ENCODE data around the gene CCDC183. TPM values are rescaled to one million over a fixed set of nuclear protein-coding genes. Genes with fewer than 3 reads are reported as not detected.
"Not testable (repeated sequence)": the region's sequence is repeated elsewhere in the genome, so short reads cannot be mapped to it uniquely, and the experiment has no call there.

The CCDC183 gene
- total RNA-seq, 1 donor from 2014 or later: 0.84 TPM

DNA sequence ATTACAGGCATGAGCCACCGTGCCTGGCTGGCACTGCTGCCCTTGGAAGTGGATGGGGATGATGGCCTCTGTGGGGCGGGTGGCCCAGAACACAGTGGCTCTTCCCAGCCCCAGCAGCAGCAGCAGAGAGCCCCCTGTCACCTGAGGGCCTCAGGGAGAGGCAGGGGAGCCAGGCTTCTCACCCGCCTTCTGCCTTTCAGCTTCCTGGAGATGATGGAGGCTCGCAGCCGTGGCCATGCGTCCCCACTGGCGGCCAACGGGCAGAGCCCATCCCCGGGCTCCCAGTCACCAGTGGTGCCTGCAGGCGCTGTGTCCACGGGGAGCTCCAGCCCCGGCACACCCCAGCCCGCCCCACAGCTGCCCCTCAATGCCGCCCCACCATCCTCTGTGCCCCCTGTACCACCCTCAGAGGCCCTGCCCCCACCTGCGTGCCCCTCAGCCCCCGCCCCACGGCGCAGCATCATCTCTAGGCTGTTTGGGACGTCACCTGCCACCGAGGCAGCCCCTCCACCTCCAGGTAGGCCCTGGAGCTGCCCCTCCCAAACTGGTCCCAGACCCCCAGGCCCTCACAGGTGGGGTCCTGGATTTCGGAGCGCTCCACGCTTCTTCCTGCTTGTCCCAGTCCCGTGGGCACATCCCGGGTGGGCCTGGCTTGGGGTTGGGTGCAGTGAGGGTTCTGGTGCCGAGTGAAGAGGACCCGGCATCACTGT is 41.2 kb downstream of the CCDC183 start:
- no peaks in the 10 kb centered on the region for H3K27me3 Mint-ChIP-seq (ENCODE audit: low read depth, unreplicated experiment)
- H3K27ac Mint-ChIP-seq (ENCODE audit: unreplicated experiment): no peak overlapping the region
- Histone ChIP-seq H3K9me3 (ENCODE audit: insufficient read depth, low read depth, low read length) (no peaks in the 10 kb centered on the region), H3K36me3 (ENCODE audit: insufficient read depth, low read length) (no peaks in the 10 kb centered on the region), H3K4me2 (ENCODE audit: low read length) (no peak overlapping the region), H3K4me3 (ENCODE audit: insufficient read depth, low read depth, low read length) (no peak overlapping the region), H3K79me2 (ENCODE audit: insufficient read depth, low read length) (no peaks in the 10 kb centered on the region), H4K20me1 (ENCODE audit: insufficient read depth, low read length) (peaks cover 15% of the 10 kb centered on the region), H3K27me3 (ENCODE audit: insufficient read depth, low read length) (no peaks in the 10 kb centered on the region), H3K27ac (ENCODE audit: low read depth, low read length) (no peak overlapping the region), H3K9ac (ENCODE audit: low read length) (no peak overlapping the region), H3K4me1 (ENCODE audit: insufficient read depth, low read length) (peaks cover 13% of the 10 kb centered on the region), H2AFZ (ENCODE audit: low read depth, low read length) (no peak overlapping the region)
- DNase-seq (ENCODE audit: low read depth) (no peak), FAIRE-seq (no peak)
- peaks cover 12% of the 10 kb centered on the region for H3K4me1 Mint-ChIP-seq (ENCODE audit: low read depth, unreplicated experiment)
- H3K9me3 Mint-ChIP-seq (ENCODE audit: unreplicated experiment): no peaks in the 10 kb centered on the region
- H3K36me3 Mint-ChIP-seq (ENCODE audit: low read depth, unreplicated experiment): peaks cover 5% of the 10 kb centered on the region
- TF ChIP-seq, protein P1, sequence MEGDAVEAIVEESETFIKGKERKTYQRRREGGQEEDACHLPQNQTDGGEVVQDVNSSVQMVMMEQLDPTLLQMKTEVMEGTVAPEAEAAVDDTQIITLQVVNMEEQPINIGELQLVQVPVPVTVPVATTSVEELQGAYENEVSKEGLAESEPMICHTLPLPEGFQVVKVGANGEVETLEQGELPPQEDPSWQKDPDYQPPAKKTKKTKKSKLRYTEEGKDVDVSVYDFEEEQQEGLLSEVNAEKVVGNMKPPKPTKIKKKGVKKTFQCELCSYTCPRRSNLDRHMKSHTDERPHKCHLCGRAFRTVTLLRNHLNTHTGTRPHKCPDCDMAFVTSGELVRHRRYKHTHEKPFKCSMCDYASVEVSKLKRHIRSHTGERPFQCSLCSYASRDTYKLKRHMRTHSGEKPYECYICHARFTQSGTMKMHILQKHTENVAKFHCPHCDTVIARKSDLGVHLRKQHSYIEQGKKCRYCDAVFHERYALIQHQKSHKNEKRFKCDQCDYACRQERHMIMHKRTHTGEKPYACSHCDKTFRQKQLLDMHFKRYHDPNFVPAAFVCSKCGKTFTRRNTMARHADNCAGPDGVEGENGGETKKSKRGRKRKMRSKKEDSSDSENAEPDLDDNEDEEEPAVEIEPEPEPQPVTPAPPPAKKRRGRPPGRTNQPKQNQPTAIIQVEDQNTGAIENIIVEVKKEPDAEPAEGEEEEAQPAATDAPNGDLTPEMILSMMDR (IDR thresholded peaks at IDR 0.05; ENCODE audit: insufficient read depth, low read depth, low read length): no peak
- TF ChIP-seq EZH2 (IDR thresholded peaks at IDR 0.05; ENCODE audit: insufficient read depth, low read length): no peak
- H3K4me3 Mint-ChIP-seq (ENCODE audit: unreplicated experiment): no peak overlapping the region

DNA sequence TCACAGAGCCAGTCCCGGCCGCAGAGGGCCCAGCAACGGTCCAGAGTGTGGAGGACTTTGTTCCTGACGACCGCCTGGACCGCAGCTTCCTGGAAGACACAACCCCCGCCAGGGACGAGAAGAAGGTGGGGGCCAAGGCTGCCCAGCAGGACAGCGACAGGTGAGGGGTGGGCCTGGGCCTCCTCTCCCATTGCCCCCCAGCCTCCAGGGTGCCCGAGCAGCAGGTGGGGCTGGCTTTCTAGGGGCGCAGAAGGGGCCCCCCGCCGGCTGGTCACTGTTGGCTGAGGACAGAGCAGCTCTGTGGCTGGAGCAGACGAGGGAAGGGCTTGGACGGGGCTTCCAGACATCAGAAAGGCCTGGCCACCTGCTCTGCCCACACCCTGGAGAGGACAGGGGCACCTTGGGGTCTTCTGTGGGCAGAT is 41.7 kb downstream of the CCDC183 start:
- H3K27ac ChIP-seq (ENCODE audit: low read depth, low read length); H3K9me3 Mint-ChIP-seq (ENCODE audit: unreplicated experiment); H3K4me3 Mint-ChIP-seq (ENCODE audit: unreplicated experiment); H3K27me3 Mint-ChIP-seq (ENCODE audit: low read depth, unreplicated experiment); H2AFZ ChIP-seq (ENCODE audit: low read depth, low read length); H3K9ac ChIP-seq (ENCODE audit: low read length); H3K27me3 ChIP-seq (ENCODE audit: insufficient read depth, low read length); DNase-seq (ENCODE audit: low read depth); H3K27ac Mint-ChIP-seq (ENCODE audit: unreplicated experiment); H3K36me3 ChIP-seq (ENCODE audit: insufficient read depth, low read length); H3K36me3 Mint-ChIP-seq (ENCODE audit: low read depth, unreplicated experiment); H3K4me3 ChIP-seq (ENCODE audit: insufficient read depth, low read depth, low read length); H3K79me2 ChIP-seq (ENCODE audit: insufficient read depth, low read length); FAIRE-seq; H3K9me3 ChIP-seq (ENCODE audit: insufficient read depth, low read depth, low read length); H3K4me2 ChIP-seq (ENCODE audit: low read length): not testable (repeated sequence)
- peaks cover 15% of the 10 kb centered on the region for H4K20me1 ChIP-seq (ENCODE audit: insufficient read depth, low read length)
- H3K4me1 ChIP-seq (ENCODE audit: insufficient read depth, low read length): peaks cover 13% of the 10 kb centered on the region
- H3K4me1 Mint-ChIP-seq (ENCODE audit: low read depth, unreplicated experiment): peaks cover 12% of the 10 kb centered on the region

DNA sequence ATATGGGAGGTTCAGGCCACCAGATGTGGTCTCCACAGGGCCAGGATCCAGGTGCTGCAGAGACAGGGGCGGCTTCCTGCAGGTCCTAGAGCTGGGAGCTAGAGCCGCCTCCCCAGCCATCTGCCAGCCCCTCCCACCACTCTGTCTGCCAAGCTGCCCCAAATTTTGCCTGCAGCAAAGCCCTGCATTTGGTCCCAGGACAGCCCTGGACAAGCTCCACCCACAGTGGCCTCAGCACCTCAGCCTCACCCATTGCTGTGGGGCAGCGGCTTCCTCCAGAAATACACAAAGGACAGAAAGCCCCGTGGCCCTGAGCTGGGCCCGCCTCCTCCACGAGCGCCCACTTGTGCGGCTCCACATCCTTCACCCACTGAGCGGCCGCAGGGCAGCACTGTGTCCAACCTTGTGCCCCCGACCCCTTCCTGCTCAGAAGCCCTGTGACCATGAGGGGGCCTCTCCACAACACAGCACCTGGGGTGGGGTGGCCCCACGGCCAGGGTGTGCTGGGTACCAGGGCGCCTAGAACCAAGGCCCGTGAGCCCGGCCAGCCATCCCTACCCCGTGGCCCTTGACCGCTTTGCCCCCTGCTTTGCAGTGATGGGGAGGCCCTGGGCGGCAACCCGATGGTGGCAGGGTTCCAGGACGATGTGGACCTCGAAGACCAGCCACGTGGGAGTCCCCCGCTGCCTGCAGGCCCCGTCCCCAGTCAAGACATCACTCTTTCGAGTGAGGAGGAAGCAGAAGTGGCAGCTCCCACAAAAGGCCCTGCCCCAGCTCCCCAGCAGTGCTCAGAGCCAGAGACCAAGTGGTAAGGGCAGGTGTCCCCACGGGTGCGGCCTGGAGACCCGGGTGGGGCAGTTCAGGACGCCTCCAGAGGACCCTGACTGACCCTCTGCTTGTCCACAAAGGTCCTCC is 42.4 kb downstream of the CCDC183 start:
- peaks cover 3% of the 10 kb centered on the region for H3K36me3 Mint-ChIP-seq (ENCODE audit: low read depth, unreplicated experiment)
- H3K4me1 Mint-ChIP-seq (ENCODE audit: low read depth, unreplicated experiment): peaks cover 12% of the 10 kb centered on the region
- H3K79me2 ChIP-seq (ENCODE audit: insufficient read depth, low read length): no peaks in the 10 kb centered on the region
- no peaks in the 10 kb centered on the region for H3K27me3 ChIP-seq (ENCODE audit: insufficient read depth, low read length)
- no peak for FAIRE-seq
- no peak overlapping the region for H2AFZ ChIP-seq (ENCODE audit: low read depth, low read length)
- H3K9ac ChIP-seq (ENCODE audit: low read length): no peak overlapping the region
- H3K36me3 ChIP-seq (ENCODE audit: insufficient read depth, low read length): no peaks in the 10 kb centered on the region
- no peak overlapping the region for H3K27ac Mint-ChIP-seq (ENCODE audit: unreplicated experiment)
- H3K4me3 ChIP-seq (ENCODE audit: insufficient read depth, low read depth, low read length): no peak overlapping the region
- H3K9me3 ChIP-seq (ENCODE audit: insufficient read depth, low read depth, low read length): no peaks in the 10 kb centered on the region
- no peaks in the 10 kb centered on the region for H3K27me3 Mint-ChIP-seq (ENCODE audit: low read depth, unreplicated experiment)
- H3K27ac ChIP-seq (ENCODE audit: low read depth, low read length): no peak overlapping the region
- DNase-seq (ENCODE audit: low read depth): no peak
- no peaks in the 10 kb centered on the region for H3K9me3 Mint-ChIP-seq (ENCODE audit: unreplicated experiment)
- peaks cover 15% of the 10 kb centered on the region for H4K20me1 ChIP-seq (ENCODE audit: insufficient read depth, low read length)
- no peak for TF ChIP-seq EZH2 (IDR thresholded peaks at IDR 0.05; ENCODE audit: insufficient read depth, low read length)
- TF ChIP-seq, protein P1 (IDR thresholded peaks at IDR 0.05; ENCODE audit: insufficient read depth, low read depth, low read length): no peak
- H3K4me2 ChIP-seq (ENCODE audit: low read length): no peak overlapping the region
- no peak overlapping the region for H3K4me3 Mint-ChIP-seq (ENCODE audit: unreplicated experiment)
- H3K4me1 ChIP-seq (ENCODE audit: insufficient read depth, low read length): peaks cover 13% of the 10 kb centered on the region

Data from astrocyte (in vitro differentiated cells and primary cell).